Measurements from ENCODE around the gene RNF135. TPM values are rescaled to one million over a fixed set of nuclear protein-coding genes. Genes with fewer than 3 reads are reported as not detected.
A peak's percentile ranks its signal among the peaks of the same experiment; 100 is the strongest.
"Not testable (repeated sequence)": the region's sequence is repeated elsewhere in the genome, so short reads cannot be mapped to it uniquely, and the experiment has no call there.

The RNF135 gene
- total RNA-seq, result 2.2 TPM

GRCh38 chr17:30970831-30971567 is at the start of gene RNF135:
RNF135 (plus strand) TSS chr17:30971039; CDS start chr17:30971074, 35 bp downstream.
- DNase-seq, result peak; percentile 32

DNA sequence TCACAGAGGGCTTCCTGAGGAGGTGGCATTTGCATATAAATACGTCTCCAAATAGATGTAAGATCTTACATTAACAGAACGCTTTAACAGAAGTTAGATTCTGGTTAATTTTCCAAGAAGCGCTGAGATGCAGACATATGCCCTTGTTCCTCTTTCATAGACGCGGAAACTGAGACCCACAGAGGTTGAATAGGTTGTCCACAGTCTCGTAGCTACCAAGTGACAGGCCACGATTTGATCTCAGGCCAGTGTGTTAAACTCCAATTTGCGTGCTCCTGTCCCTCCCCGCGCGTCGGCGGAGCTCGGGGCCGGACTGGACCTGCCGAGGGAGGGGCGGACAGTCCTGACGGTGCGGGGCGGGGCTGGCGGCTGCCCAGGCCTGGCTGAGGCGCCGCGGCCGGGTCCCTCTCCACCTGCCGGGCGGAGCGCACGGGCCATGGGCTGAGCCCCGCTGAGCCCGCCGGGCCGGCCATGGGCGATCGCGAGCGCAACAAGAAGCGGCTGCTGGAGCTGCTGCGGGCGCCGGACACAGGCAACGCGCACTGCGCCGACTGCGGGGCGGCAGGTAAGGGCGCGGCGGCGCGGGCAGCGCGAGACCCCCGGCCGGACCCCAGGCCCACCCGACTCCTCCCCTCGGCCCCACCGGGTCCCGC is 49.2 kb upstream of the RNF135 start, which contains the start of gene ADAP2:
Gene ADAP2, plus strand, starts transcription at position 402 of the 653 bp plus-strand sequence. Its CDS starts 70 bp downstream, at position 472.
- no peak for DNase-seq

DNA sequence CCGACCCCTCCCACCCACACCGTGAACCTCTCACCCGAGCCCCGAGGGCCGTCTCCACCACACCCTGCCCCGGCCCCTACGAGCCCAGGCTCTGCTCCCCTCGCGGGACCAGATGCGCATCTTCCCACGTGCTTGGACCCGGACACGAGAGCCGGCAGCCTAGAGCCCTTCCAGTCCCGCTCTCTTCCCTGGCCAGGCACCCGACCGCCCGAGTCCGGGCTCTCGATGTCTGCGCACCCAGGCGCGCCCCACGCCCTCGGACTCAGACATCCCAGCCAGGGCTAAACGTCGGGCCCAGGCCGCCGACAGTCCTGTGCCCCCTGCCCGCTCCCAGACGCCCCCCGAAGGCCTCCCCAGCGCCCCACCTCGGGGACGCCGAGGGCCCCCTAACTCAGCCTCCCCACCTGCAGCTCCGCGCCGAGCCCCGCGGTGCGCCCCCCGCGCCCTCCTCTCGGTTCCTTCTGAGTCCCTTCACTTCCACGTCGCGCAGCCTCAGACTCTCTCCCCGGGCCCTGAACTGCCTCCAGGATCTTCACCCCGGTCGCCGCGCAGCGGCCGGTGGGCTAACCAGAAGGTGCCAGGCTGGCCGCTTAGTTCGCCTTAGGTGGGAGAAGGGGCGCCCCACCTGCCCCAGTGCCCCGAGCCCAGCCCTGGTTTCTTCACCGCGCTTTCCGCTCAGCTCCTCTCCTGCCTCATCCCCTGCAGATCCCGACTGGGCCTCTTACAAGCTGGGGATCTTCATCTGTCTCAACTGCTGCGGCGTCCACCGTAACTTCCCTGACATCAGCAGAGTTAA is 48.4 kb upstream of the RNF135 start:
- no peak for DNase-seq

DNA sequence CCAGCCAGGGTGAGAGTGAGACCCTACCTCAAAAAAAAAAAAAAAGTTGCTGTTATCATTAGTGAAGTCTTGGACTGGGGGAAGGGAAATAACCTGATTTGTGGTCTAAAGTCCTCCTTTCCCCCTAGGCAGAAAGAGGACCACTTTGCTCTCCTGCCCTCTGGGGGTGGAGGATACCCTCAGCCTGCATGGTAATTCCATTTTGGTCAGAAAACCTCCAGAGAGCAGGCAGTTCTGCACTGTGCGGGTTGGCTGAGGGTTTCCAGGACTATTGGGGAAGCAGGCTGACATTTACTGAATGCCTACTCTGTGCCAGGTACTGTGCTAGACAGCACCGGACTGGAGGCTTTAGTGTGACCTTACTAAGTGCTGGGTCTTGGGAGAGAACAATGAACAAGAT is 46.5 kb upstream of the RNF135 start:
- DNase-seq, result no peak

DNA sequence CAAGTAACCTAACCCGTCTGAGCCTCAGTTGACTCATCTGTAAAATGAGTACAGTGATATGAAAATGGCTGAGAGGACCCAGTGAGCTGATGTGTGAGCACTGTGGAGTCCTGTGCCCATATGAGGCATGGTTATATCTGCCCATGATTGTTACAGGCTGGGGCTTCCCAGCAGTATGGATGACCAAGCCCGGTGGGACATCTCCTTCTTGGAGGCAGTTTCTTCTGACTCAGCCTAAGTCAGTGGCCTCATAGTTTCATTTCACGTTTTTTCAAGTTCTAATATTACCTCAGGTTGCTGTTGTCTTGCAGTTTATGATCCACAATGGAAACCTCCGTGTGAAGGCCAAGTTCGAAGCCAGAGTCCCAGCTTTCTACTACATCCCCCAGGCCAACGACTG is 44.3 kb upstream of the RNF135 start:
- DNase-seq, result no peak

- no peak for DNase-seq
Measured at GRCh38 chr17:30927756-30928155, 43.1 kb upstream of the RNF135 start.

DNA sequence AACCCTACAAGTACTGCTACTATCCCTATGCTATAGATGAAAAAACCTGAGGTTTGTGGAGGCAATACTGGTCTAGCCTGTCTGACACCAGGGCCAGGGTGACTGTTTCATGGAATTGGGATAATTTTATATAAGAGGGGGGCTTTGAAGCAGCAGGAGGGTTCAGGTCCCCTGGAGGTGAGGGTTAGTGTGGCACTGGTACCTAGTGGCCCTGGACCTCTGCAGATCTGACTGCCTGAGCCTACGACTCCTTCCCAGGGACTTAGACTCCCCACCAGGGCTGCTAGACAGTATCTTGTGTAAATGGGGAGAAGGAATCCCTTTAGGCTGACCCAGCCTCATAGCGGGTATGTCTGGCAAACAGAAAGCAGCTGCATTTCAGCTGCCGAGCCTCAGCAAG is 42.3 kb upstream of the RNF135 start:
- DNase-seq, result no peak

DNA sequence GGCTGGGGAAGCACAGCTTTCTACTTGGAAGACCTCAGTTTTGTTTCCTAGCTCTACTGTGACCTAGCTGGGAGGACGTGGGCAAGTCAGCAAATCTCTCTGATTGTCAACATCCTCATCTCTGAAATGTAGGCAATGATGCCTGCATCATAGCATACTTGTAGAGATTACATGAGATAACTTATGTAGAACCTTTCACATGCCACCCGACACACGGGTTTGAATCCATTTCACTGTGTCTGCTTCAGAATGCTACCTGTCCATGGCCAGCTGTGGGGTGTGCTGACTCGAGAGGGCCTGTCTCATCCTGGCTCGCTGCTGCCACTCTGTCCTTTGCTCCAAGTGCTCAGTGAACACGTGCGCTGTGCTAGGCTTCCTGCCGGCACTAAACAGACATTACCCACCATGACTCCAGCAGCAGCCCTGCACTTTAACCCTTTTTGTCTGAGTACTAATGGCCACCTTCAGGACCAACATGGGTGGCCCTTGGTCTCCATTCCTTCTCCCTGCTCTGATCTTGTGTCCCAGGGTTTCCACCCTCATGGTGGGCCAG is 41.7 kb upstream of the RNF135 start:
- DNase-seq, result no peak

GRCh38 chr17:30929861-30930260 is 41.0 kb upstream of the RNF135 start:
- DNase-seq, result not testable (repeated sequence)

DNA sequence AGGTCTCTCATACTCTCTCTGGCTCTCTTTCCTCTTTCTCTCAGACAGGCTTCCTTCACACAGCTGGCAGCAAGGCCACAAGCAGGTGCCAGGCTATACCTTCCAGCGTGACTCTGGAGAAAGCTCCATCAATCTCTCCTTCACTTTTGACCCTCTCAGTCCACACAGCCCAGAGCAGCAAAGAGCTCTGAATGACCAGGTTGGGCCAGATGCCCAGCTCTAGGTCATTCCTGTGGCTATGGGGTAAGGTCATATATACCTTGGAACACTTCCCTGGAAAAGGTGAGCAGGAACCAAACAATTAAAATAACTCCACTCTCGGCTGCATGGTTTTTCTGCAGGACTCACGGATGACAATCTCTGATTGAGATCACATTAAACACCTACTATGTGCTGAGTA is 40.3 kb upstream of the RNF135 start:
- DNase-seq, result no peak

- DNase-seq, result not testable (repeated sequence)
Measured at GRCh38 chr17:30931582-30931981, 39.3 kb upstream of the RNF135 start.

DNA sequence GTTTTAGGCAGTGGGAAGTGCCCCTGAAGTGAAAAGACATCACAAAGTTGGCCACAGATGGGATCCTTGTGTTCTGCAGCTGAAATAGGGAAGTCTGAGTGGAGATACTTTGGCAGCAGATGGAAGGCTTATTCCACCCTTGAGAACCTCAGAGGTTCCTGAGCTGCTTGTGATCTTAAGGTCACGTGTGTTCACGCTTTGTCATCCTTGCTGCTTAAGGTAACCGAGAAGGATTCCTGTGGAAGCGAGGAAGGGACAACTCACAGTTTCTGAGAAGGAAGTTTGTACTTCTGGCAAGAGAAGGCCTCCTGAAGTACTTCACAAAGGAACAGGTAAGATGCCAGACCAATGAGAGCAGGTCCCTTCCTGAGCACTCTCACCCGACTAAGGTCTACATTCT is 36.9 kb upstream of the RNF135 start:
- no peak for DNase-seq

GRCh38 chr17:30939051-30939689 is 31.7 kb upstream of the RNF135 start:
- no peak for DNase-seq

GRCh38 chr17:30942308-30943079 is 28.3 kb upstream of the RNF135 start:
- no peak for DNase-seq

DNA sequence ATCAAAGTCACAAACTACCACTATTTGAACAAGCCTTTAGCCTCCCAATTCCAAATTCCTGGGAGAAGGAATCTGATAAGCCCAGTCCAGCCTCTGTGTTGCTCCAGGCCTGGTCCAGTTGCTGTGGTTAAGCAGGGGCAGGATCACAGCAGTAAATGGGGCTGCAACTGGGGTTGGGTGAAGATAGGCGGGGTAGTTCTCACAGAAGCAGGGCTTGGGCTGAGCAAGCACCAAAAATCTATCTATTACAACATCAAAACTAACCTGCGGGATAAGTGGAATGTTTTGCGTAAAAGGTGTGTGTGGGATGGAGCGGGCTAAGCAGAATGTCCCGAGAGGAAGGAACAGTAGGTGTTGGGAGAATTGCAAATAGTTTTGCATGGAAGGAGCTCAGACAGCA is 23.0 kb upstream of the RNF135 start:
- no peak for DNase-seq

DNA sequence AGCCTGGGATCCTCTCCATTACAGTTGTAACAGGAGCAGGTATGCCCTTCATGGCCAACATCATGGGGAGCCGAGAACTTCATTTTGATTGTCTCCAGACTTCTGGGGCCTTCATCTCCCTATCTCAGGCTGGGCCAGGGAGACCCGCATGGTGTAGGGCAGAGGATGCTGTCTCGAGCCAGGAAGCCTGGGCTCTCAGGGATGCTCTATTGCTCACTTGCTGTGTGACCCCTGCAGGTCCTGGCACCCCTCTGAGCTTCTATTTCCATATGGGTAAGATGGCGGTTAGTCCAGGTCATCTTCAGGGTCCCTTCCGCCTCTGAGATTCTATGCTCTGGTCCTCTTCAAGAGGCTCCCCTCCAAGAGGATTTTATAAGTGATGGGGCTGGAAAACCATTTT is 20.6 kb upstream of the RNF135 start:
- no peak for DNase-seq

DNA sequence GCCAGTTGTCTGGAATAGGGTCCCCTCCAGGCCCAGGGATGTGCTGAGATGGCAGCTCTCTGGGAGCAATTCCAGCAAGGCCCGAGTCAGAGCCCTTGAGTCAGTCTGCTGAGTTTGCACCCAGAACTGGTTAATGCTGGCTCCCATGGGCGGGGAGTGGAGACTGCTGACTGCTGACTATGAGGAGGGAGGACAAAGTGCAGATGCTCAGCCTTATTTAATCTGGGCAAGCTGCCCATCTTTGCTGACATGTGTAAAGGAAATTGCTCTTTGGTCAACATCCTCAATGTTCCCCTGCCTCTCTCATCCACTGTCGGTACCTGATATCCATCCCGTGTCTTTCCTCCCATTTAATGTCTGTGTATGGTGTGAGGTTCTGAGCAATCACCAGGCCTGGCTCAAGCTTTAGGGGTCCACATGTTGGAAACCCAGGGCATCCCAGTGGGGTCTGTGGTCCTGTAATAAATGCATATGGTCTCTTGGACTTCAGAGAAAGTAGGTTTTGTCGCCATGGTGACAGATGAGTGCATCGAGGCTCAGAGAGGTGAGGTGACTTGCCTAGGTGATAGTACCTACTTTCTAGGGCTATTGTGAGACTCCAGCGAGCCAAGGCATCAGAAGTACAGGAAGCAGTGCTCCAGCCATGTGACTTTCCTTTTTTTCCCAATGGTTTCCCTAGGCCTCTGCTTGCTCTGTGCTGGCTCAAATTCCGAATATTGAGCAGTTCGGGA is 20.0 kb upstream of the RNF135 start:
- DNase-seq, result peak; percentile 5

- no peak for DNase-seq
Measured at GRCh38 chr17:30952638-30953393, 18.0 kb upstream of the RNF135 start.

GRCh38 chr17:30954046-30954830 is 16.6 kb upstream of the RNF135 start:
- no peak for DNase-seq

Data from occipital lobe (tissue), 2 donors.